Renal cortical epithelial cell (primary cell): Measurements from ENCODE around the gene MORC2. TPM values are rescaled to one million over a fixed set of nuclear protein-coding genes. Genes with fewer than 3 reads are reported as not detected.
A peak's percentile ranks its signal among the peaks of the same experiment; 100 is the strongest.

ENCODE experiments used
- DNase-seq: peaks from one replicate; pipeline ENCODE4 v3.0.0-alpha.2; 2011; ENCODE audit warnings: low read depth
- total RNA-seq: library from RNA; depleted of rRNA; stranded (reverse); fragments of >200 nt; gene quantifications from 2 replicates; pipeline ENCODE4 v1.2.3, GENCODE V29; 2014

The MORC2 gene
- total RNA-seq, 1 donor from 2014 or later, result 48.7 TPM

DNA sequence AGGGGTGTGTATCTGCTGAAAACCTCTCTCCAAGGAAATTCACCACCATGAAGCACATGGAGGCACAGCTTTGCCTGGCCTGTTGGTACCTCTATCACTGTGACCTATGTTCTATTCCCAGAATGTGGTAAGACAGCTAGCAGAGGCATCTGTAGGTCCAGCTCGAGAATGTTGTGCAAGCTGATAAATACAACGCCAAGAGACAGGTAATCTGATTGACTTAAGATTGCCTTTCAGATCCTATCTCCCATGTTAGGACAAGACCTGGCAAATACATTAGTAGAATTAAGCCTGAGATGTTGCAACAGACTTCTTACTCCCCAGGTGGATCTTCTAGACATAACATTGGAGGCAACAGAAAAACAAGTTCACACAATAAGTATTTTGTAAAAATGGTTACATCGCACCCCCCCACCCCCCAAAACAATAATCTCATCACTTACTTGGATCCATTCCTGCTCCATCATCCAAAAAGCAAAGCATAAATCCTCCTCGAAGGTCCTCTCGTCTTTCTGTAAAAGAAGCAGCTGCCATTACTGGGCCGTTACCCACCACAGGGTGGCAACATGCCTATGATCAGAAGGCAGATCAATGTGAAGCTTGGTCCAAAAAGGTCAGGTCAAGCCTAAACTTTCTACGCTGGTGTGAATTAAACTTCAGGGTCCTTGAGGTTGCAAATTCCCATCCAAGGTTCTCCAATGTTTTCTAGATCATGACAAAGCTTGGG lies 18.5 kb downstream of the MORC2 start:
- no peak for DNase-seq

DNA sequence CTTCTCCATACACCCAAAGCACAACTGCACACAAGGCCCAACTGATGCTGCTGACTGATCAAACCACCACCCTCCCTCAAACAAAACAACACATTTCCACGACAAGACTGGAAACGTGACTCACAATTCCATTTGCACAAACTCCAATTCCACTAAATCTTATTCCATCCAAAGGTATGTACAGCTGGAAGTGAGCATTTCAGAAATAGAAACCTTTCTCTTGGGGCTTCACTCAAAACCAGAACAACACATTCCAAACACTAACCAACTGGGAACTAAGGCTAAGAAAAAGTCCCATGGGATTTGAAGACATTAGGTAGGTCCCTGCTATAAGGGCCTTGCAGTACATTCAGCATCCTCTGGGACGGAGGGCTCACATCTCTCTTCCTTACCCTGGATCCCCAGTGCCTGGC lies 19.6 kb downstream of the MORC2 start:
- DNase-seq, result no peak

DNA sequence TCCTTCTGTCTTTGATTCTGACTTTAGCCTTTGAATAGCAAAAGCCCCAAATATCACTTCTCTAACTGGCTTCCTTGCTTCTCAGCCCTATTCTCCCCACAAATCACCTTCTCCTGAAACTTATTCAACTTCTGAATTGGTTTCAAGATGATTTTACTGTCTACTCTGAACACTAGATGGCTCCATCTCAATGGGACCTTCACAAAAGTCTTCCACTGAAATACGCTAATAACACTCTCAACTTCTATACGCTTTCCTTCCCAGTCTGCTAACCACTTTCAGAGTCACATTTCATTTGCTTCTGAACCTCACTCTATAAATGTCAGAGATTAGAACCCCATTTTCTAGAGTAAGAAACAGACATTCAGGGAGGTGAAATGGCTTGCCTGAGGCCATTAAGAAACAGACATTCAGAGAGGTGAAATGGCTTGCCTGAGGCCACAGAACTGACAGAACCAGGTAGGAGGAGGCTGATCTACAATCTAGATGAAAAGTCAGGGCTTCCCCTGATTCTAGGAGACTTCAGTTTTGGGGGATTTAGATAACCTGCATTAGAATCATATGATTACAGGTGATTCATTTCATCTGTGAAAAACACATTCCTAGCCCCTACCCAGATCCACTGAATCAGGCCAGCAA lies 20.6 kb downstream of the MORC2 start:
- DNase-seq, result peak; percentile 62

DNA sequence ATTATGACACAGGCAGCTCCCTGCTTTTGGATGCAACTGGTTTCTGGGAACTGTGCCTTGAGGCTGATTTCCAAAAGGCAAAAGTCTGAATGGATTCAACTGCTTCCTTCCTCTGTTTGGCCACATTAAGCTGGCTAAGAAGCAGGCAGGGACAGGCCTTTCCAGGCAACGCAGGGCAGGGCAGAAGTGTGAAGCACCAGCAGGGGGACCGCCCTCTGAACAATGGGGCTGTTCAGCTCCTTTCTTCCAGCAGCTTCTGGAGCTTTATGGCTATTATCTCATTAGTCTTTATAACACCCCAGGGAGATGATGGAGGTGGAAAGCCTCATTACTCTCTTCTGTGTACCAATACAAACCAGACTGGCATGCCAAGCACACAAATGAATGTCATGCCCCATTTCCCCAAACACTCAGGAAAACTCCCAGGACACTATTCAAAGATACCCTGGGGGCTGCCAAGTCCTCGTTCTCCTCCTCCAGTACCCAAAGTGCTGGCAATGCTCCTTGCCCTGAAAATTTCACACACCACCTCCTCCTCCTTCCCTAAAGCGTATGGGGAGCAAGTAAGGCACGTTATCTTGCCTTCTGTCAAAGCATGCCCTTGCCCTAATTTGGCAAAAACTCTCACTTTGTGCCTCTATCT lies 21.3 kb downstream of the MORC2 start:
- peak; percentile 34 for DNase-seq

DNA sequence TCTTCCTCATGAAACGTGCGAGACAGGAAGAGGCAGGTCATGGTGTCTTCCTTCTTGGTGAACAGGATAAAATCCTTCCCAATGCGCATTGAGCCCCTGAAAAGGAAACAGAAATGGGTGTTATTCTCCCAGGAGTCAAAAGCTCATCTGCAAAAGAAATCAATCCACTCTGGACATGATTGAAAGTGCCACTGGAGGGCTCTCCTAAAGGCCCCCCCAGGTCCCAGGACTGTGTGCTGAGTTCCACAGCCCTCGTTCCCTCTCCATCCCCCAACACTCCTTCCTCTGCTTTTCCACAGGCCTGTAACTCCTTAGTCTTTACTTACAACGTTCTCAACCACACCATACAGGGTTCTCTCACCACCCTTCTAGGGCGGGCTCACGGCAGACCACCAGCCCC lies 22.2 kb downstream of the MORC2 start:
- no peak for DNase-seq

DNA sequence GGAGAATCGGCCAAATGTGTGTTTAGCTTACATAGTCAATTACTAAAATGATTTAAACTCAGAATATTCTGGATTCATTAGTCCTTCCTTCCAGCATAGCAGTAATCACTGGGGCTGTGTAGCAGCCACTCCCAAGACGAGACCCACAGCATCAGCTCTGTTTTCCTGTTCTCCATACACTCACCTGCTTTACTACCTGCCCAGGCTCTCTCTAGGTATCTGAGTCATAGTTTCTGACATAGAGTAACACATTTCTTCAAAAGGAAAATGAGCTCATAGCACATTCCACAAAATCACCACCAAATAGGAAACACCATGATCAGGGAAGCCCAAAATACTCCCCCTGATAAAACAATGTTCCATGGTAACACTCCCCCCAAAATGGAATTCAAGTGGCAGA lies 22.9 kb downstream of the MORC2 start:
- peak; percentile 22 for DNase-seq

DNA sequence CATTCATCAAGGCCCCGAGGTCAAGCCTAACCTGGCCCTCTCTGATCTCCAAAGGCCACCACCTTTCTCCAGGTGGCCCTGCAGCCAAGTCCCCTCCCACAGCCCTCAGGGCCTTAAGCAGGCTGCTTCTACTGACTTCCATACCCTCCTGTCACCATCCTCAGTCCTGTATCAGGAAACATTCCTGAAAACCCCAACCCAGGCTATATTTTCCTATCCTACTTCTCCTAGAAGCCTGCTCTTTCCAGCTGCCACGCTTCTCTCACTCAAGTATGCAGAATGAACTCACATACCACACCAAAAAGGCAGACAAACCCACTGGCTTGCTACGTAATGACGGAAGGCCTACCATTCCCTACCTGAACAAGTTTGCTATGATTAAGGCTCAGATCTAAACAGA lies 23.6 kb downstream of the MORC2 start:
- no peak for DNase-seq

DNA sequence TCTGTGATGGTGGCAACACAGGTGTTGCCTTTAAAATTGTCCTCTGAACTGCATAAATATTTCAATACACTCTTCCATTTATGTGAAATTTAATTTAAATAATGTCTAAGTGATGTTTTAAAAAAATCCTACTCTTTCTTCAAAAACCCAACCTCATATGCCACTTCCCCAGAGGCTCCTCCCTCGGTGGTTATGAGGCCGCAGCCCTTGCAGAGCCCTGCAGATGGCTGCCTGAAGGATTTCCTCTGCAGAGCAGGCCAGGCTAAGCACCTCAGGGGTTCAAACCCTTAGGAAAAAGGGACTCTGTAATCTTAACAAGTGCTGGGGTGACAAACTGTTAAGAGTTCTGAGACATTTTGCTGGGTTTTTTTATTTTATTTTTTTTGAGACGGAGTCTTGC lies 25.2 kb downstream of the MORC2 start:
- no peak for DNase-seq

DNA sequence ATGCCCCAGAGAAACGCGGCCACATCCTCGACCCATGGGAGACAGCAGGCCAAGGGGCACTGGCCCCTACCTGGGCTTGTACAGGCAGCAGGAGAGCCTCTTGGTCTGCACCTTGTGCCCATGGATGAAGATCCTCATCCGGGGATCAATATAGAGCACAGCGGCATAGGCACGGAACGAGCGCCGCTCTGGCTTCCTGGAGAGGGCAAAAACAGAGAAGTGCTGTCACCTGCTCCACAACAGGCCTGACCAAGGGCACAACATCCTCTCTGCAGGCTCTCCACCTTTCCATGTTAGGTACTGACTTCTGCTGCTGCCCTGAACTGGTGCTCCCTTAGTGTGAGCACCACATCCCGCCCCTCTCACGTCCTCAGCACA lies 27.2 kb downstream of the MORC2 start:
- DNase-seq, result no peak

DNA sequence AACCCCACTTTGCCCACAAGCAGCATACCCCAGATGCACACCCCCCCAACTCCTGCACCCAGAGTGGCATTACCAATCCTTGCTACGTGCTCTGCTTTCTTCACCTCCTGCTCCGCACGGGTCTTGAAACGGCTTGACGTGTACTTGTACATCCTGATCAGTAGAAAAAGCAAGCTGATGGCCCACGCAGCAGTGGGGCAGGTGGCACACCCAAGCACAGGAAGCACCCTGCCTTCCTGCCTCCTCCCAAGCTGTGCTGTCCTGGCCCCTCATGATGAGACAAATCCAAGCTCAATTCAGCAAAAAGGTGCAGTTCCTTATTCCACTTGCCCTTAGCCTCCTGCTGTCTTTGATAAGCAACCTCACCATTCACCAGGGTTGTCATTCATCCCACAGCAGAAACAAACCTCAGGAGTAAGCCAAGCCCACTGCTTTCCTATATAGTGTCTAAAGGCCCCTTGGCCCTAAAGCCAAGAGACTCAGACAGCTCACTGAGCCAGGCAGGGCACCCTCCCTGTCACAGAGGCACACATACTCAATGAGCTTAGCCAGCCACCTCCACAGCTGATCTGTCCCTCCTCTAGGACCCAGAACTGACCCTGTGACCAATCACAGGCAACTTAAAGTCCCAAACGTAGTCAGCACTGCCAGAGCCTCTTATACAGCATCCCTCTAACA lies 27.8 kb downstream of the MORC2 start:
- DNase-seq, result no peak

DNA sequence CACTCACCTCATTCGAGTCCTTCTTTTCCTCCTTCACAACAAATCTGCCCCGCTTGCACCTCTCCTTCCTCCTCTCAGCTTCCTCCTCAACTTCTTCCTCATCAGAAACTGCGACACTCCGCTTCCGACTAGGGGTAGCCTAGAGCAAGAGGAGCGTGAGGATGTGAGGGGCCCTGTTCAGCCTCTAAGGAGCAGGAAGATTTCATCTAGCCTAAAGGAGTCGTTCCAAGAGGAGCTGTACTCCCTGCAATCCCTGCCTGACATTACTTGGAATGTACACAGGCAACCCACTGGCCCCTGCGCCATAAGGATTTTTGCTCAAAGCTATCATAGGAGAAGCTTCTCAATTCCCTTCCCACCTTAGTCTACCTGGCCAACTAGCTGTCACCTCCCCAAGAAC lies 34.5 kb downstream of the MORC2 start:
- DNase-seq, result no peak

DNA sequence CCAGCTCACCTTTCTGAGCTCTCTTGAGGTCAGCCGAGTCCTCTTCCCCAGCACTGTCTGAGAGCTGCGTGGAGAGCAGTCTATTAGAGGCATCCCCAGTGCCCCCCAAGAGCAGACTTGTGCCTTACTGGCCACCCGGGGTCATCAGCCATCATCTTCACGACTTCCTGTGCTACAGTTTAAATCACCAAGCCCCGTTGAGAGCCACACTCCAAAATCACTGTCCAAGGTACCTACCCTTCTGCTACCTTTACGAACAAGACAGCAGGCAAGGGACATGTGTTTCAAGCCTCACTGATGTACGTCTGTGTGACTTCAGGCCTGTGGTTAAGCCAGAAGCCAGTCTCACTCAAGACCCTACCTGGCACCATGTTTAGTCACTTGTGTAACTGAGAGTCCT lies 35.1 kb downstream of the MORC2 start:
- no peak for DNase-seq

DNA sequence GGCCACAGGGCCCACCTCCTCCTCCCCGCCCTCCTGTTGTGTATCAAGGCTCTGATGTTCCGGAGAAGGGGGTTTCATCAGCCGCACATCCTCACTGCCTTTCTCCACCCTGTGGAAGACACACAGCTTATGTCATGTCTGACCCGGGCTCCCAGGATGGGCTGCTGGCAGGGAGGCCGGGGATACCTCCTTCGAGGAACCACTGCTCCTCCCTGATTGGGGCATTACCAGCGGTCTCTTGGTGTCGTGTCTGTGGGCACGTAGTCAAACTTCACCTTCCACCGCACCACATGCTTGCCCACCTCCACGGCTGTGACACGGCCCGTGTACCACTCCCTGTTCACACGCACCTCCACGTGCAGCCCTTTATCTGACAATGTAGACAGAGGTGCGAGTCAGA lies 35.9 kb downstream of the MORC2 start:
- no peak for DNase-seq

DNA sequence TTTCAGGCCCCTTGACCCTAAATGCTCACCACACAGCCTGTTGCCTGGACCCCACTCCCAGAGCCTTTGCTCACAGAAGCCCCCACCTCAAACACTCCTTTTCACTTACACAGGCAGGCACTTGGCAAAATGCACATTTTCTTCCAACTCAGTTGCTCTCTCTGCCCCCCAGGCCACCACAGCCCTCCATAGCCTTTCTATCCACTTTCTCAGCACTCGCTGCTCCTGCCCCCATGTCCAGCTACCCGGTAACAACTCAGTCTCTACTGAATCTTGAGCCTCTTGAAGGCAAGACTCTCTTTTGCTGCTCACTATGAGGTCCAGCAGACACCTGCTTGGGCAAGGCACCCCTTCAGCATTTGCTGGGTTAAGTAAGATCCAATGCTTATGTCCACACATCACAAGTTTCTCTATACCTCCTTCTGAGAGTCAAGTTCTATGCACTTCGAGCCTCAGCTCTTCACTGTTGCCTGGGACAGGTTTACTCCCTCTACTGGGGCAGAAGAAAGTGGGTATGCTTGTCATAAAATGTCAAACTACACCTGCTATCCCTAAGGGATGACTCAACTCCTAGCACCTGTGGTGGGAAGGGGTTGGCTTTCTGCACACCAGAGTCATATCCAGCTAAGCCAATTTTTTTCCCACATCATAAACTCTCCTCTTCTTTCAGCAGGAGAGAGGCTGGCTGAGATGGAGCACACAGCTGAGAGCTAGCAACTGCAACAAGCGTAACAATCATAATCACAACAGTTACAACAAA lies 36.9 kb downstream of the MORC2 start:
- DNase-seq, result no peak

DNA sequence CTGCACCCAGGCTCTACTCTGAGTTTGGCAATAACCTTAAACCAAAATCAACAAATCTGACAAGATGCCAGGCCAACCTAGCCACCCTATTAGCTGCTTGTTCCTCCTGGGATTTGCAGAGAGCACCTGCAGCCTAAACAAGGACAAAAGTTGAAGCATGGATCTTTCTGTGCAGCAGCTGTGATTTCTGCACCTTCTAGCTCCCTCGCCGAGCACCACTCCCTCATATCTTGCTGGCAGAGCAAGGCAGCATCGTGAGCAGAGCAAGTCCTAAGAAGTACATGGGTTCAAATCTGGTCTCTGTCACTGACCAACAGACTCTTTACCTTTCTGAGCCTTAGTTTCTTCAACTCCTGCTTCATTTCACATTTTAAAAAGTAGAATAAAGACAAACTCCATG lies 38.3 kb downstream of the MORC2 start:
- DNase-seq, result no peak

DNA sequence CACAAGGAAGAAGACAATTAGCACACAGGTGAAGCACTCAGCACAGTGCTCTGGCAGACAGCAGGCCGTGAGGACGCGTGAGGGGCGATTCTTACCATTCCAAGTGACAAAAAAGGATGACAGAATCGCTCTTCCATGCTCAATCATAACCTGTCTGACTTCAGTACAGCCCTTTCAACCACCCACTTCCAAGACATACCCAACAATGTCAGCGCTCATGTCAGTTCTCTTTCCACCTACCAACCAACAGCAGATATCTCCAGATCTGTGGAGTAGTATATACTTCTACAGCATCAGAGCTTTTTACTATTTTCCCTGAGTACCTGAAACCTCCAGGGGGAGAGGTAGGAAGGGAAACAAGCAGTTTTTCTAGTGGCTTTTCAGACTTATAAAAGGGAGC lies 40.2 kb downstream of the MORC2 start:
- no peak for DNase-seq

DNA sequence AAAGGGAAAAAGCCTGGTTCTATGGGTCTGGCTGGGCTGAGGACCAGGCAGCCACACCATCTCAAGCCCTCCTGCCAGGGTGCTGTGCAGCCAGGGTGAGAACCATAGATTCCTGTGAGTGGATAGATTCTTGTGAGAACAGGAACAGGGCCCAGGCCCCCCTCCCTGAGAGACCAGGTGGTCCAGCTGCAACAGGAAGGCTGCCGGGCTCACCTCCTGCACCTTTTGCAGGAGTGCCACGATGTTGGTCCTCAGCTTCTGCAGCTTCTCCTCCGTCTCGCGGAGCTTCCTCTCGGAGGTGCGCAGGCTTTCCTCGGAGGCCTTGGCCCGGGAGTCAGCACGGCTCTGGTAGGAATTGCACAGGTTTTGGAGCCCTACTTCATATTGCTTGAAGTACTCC lies 40.8 kb downstream of the MORC2 start:
- DNase-seq, result no peak

DNA sequence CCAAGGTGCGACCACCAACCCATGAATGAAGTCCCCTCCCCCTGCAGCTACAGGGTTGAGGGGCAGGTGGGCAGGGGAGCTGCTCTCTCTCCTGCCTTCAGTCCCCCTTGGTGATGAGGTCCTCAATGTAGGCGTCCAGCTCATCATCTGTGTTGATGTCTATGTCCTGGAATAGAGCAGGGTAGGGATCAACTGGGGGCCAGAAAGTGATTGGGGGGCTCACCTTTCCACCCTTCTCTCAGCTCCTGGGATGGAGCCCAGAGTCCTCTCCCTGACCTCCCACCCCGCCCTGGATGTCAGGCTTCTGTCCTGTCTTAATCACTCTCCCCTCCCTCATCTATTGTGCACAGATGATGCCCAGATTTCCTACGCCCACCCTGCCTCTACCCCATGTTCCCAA lies 41.9 kb downstream of the MORC2 start:
- DNase-seq, result no peak

DNA sequence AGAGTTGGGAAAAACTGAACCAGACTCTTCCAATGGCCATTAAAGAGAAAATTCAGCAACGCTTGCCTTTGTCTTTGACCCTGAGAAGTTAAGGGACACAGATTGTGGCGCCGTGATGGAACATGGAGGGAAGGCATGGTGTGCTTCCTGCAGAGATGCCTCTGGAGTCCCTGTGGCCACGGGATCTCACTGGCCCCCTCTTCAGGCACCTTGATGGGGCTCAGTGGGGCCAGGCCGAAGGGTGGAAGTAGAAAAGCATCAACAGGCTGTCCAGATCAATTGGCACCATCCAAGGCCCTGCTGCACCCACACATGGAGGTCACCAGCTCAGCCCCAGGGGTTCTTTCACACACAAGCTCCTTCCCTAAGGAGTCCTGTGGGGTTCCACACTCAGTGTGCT lies 42.9 kb downstream of the MORC2 start:
- DNase-seq, result no peak

DNA sequence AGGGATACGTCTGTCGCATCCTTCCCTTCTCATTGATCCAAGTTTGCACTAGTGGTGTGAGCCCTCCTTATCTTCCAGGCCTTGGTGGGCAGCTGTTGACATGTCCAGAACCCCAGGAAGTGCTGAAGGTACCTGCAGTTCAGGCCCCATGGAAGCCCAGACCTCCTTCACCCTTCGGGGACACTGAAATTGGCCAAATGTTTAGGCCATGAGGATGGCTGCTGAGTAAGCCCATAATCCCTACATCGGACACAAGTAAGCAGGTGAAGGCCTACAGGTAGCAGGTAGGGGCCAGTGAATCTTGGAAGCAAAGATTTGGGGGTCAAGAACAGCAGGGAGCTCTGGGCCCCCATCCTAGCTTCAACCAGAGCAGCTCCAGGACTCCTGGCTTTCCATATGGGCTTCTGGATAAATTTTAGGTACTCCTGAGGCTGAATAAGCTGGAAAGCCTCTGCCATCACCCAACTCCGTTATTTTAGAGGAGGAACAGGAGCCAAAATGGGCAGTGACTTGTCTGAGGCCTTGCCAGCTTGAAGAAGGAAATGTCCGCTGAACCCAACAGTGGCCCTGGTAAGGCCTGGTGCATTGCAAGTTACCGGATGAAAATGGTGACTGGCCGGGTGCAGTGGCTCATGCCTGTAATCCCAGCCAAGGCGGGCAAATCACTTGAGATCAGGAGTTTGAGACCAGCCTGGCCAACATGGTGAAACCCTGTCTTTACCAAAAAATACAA lies 45.2 kb downstream of the MORC2 start:
- no peak for DNase-seq

DNA sequence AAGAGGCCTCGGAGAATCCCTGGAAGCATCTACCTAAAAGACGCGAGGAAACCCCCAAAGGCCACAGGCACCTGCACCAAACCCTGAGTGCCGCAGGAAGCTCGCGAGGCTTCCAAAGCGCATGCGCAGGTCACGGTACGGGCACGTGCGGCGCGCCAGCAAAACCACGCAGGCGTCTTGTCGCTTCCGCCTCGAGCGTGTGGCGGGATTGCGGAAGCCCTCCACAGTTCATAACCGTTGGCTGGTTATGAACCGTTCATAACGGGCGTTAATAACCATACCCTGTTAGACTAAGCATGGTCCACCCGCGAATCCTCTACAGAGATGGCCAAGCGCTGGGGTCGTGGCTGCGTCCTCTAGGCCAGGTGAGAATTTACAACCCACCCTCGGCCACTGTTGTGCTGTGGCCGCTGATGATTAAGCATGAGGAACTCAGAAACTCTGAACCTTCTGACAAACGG lies 46.4 kb downstream of the MORC2 start:
- peak; percentile 19 for DNase-seq
